Measurements from ENCODE around the gene HOXA9. TPM values are rescaled to one million over a fixed set of nuclear protein-coding genes. Genes with fewer than 3 reads are reported as not detected.
A peak's percentile ranks its signal among the peaks of the same experiment; 100 is the strongest.

The HOXA9 gene
- total and polyA plus RNA-seq, 9 donors: 0.12 to 2.5 (median 0.57) TPM; not detected in 1

- H3K27ac ChIP-seq: no peak overlapping the region
- H3K27me3 ChIP-seq: peaks cover 12% of the 10 kb centered on the region
- peaks cover 4% of the 10 kb centered on the region for H3K4me1 ChIP-seq (ENCODE audit: insufficient read depth)
- 78 to 83% (median 80%) methylated on average over 23 of the region's 23 CpGs for WGBS, 3 donors
- H3K4me3 ChIP-seq: peak overlapping the region; percentile 43
- H3K9me3 ChIP-seq: no peaks in the 10 kb centered on the region
- intact Hi-C loops (cut with DNase I): loop anchor here in 3 of 4 donors (5.0 to 10.0 kb wide), 4 partner anchors 785 to 1275 kb away; no protein-coding TSS in a partner anchor
- DNase-seq: peak in 2 of 5 donors; percentile 26 to 33
- no peaks in the 10 kb centered on the region for H3K36me3 ChIP-seq
- TF ChIP-seq EP300 (IDR thresholded peaks at IDR 0.05) (no peak), CTCF (IDR thresholded peaks at IDR 0.05) (no peak), POLR2A (IDR thresholded peaks at IDR 0.05) (no peak)
Observed at GRCh38 chr7:27160145-27160545, 5.2 kb downstream of the HOXA9 start.

DNA sequence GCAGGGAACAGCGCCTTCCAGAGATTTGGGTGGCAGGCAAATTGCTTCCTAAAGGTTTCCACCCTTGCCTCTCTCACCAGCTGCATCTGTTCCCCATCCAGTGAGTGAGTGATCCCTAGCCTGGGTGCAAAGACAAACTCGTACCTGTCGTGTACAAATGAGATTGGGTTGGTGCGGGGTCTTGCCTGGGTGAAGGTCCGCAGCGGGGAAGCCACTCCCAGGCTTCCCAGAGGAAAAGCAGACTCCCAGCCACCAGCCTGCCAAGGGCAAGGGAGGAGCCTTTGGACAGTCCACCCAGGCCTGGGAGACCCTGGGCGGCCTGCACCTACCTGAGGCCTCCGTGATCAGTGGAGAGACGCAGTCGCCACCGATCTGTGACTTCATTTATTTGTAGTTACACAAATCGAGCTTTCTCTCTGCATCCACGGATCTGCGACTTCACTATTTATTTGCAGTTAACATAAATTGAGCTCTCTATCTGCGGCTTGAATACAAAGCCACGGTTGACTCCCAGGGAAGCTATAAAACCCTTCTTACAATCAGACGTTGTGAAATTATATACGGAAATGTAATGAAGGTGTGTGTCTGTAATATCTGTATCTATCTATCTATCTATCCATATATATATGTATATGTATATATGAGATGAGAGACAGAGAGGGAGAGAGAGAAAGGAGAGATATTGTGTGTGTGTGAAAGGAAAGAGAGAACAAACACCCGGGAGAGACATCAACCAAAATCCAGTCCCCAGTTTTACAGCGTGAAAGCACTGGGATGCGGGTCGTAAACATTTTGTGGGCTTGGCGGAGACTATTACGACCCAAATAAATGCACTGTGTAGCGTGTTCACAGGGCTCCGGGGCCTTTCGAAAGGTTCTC lies 5.8 kb downstream of the HOXA9 start:
- 86 to 90% (median 88%) methylated on average over 27 of the region's 27 CpGs for WGBS, 3 donors
- Histone ChIP-seq H3K27me3 (peaks cover 6% of the 10 kb centered on the region), H3K4me3 (no peak overlapping the region), H3K4me1 (ENCODE audit: insufficient read depth) (peaks cover 4% of the 10 kb centered on the region), H3K27ac (no peak overlapping the region), H3K36me3 (no peaks in the 10 kb centered on the region), H3K9me3 (no peaks in the 10 kb centered on the region)
- peak in 2 of 5 donors; percentile 9 to 19 for DNase-seq
- TF ChIP-seq EP300 (IDR thresholded peaks at IDR 0.05) (no peak), POLR2A (IDR thresholded peaks at IDR 0.05) (no peak), CTCF (IDR thresholded peaks at IDR 0.05) (no peak)
- intact Hi-C loops (cut with DNase I): loop anchor here (5.0 to 10.0 kb wide), 6 partner anchors 785 to 1275 kb away; partner anchors contain the start of genes CBX3 (in 1 of the 4) and HNRNPA2B1 (in 1 of the 4)

DNA sequence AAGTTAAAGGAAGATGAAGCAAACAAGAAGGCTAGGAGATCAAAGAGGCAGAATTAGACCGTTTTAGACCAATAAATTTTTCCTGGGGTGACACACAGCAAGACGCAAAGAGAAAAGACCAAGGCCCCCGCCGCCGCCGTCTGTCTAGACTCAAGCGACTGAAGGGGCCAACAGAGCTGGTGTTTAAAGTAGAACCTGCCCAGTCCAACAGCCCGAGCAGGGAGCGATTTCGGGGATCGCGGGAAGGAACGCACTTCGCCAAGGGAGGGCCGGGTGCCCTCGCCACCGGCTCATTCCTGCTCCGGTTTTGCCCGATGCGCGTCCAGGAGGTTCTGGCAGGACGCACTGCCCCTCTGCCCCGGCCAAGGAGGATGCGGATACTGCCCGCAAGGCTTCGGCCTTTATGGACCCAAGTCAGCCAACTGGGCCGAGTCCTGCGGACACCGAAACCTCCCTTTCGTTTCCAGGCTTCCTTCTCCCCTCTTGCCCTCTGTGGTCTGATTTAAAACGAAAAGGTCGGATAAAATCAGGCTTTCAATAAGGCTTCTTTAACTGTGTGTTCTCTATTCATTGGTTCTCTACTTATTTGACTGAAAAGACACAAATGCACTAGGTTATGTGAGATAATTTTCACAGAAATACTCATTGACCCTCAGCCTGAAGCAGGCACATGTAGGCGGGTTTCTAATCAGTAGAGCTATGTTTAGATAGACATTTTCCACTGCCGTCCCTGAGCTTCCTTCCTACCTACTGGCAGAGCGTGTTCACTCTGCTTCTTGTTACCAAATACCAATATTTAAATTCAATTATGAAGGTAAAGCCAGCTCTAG lies 6.7 kb downstream of the HOXA9 start:
- peak in 2 of 5 donors; percentile 17 to 25 for DNase-seq
- TF ChIP-seq EP300 (IDR thresholded peaks at IDR 0.05) (no peak), CTCF (IDR thresholded peaks at IDR 0.05) (no peak), POLR2A (IDR thresholded peaks at IDR 0.05) (no peak)
- H3K4me1 ChIP-seq (ENCODE audit: insufficient read depth): peaks cover 4% of the 10 kb centered on the region
- no peak overlapping the region for H3K27ac ChIP-seq
- H3K4me3 ChIP-seq: no peak overlapping the region
- H3K27me3 ChIP-seq: peaks cover 3% of the 10 kb centered on the region
- 49 to 63% (median 51%) methylated on average over 35 of the region's 35 CpGs for whole genome bisulfite sequencing, 3 donors
- intact Hi-C loops (cut with DNase I): loop anchor here in 2 of 4 donors (5.0 to 10.0 kb wide), 3 partner anchors 791 to 1264 kb away; partner anchors contain the start of genes CBX3 (in 1 of the 2) and HNRNPA2B1 (in 1 of the 2)
- H3K9me3 ChIP-seq: no peaks in the 10 kb centered on the region
- H3K36me3 ChIP-seq: no peaks in the 10 kb centered on the region

Data from ovary (tissue), 9 donors.